NOMO-1 treated with dmso at 0.1 percent for 144 hours (cell line): ENCODE data around the gene NUFIP2.
A peak's percentile ranks its signal among the peaks of the same experiment; 100 is the strongest.
"Not testable (repeated sequence)": the region's sequence is repeated elsewhere in the genome, so short reads cannot be mapped to it uniquely, and the experiment has no call there.

Experiments used
- DNase-seq: peaks from one replicate; lab custom pipeline; 2025; ENCODE audit not compliant: unreplicated experiment; lab: John Stamatoyannopoulos, UW

The NUFIP2 gene

GRCh38 chr17:29283496-29283895, 10.5 kb downstream of the NUFIP2 start:
- DNase-seq: no peak

DNA sequence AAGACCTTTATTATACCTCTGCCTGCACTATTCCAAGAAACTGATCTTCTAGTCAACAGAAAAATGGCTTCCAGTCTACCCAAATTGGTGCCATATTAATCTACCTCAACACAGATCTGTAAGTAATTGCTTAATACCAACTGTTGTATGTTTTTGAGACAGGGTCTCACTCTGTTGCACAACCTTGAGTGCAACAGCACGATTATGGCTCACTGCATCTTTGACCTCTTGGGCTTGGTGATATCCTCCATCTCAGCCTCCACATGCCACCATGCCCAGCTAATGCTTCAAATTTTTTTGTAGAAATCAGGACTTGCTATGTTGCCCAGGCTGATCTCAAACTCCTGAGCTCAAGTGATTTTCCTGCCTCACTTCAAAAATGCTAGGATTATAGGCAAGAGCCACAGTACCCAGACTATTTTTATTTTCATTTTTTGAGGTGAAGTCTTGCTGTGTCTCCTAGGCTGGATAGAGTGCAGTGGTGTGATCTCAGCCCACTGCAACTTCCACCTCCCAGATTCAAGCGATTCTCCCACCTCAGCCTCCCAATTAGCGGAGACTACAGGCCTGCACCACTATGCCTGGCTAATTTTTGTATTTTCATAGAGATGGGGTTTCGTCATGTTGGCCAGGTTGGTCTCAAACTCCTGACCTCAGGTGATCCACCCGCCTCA, 14.4 kb downstream of the NUFIP2 start:
- DNase-seq: no peak

DNA sequence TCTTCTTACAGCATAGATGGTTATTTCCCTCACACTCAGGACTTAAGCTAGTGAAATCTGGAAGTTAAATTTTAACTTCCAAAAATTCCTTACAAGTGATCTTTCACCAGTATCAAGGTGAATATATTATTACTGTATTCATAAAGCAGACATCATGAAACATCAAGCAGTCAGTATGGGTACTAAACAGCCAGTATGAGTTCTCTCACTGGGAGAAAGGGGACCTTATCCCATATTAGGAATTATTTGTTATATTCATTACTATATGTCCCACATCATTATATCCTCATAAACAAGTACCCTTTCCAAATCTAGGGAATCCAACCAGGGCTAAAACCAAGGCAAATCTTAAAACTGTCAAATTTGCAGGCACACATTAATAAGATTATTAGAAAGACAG, 15.3 kb downstream of the NUFIP2 start:
- no peak for DNase-seq

- DNase-seq: no peak
Measured at GRCh38 chr17:29273924-29274323, 20.0 kb downstream of the NUFIP2 start.

GRCh38 chr17:29271980-29272379, 22.0 kb downstream of the NUFIP2 start:
- not testable (repeated sequence) for DNase-seq

DNA sequence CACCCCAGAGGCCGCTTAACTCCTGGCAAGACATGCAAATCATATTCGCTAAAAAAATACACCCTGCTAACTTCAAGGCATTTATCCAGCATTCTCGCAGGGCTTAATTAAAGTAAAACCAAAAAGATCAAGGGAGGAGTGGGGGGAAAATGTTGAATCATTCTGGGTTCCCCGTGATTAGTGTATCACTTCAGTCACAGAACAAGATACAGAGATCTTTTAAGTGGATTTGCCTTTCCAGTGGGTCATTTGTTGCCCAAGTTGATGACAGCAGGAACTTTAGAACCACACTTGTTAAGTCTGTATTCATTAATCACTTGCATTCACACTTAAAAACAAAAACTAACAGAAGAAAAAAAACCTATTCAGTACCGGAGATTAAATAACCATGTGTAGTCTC, 30.0 kb downstream of the NUFIP2 start:
- DNase-seq: no peak

- DNase-seq: peak; percentile 36
Measured at GRCh38 chr17:29257756-29258155, 36.2 kb downstream of the NUFIP2 start.

GRCh38 chr17:29256735-29257466, 37.0 kb downstream of the NUFIP2 start:
- no peak for DNase-seq

DNA sequence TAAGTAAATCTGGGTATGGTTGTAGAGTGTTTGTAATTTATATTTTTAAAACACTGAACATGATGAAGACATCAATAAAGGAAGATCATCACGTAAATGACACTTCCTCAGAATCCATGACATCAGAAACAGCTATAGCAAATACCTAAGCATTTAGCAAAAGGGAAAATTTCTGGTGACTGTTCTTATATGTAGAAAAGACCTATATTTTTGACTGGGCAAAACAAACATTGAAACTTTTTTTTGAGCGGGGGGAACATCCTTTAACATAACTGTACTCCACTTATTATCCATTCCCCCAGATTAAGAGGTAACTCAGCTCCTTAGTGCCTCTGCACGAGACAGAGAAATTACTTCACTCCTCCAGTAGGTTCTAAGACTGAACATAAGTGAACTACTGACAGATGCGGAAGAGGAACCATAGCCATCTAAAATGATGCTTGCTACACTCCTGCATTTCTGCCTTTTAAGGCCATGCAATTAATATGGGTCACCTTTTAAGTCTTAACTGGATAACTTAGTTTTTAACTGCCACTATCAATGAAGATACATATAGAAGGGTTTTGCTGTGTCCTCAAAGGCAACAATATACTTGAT, 37.9 kb downstream of the NUFIP2 start:
- DNase-seq: peak; percentile 30

DNA sequence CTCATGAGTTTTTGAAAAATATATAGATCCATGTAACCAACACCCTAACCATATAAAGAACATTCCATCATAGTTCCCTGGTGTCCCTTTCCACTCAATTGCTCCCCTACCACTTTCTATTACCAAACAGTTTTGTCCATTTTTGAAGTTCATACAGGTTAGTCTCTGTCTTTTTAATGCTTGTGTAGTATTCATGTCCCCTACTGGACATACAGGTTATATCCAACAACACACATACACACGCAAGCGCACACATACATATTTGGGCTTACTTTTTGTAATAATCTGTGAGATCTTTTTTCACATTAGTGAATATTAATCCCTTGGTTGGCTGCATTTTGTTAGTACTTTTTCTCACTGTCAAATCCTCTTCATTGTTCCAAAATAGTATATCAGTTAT, 40.9 kb downstream of the NUFIP2 start:
- no peak for DNase-seq

GRCh38 chr17:29252101-29252791, 41.7 kb downstream of the NUFIP2 start:
- no peak for DNase-seq

GRCh38 chr17:29251184-29251583, 42.8 kb downstream of the NUFIP2 start:
- DNase-seq: no peak

DNA sequence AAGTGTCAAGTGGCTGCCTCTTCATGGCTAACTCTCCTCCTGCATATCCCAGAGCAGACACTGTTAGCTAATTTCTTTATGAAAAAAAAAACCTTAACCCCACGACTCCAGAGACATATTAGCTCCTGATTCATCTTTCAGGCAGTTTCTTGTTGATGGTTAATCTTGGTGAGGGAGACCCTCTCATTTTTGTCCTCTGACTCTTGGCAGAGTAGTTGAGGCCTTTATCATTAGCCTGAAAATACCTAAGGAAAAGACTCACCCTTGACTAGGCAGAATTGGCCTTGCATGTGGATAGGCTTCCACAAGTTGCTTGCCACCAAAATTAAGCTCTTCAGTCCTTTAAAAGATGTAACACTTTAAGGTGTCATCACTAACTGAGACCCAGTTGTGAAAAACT, 43.3 kb downstream of the NUFIP2 start:
- no peak for DNase-seq

GRCh38 chr17:29248845-29249244, 45.1 kb downstream of the NUFIP2 start:
- DNase-seq: no peak

DNA sequence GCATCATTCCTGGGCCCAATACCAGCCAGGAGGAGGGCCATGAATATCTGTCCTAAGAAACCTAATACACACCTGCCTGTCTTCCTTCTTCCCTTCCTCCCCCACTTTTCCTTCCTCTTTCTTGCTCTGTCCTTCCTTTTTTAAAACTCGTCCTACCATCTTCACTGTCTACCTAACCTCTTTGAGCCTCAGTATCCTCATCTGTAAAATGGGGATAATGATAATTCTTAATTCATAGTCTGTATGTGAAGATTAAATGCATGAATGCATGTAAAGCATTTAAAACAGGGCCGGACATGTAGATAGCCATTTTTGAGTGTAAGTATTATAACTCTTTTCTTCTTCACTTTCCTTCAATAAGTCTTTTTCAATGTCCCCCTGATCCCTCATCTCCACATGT, 46.7 kb downstream of the NUFIP2 start:
- DNase-seq: no peak

DNA sequence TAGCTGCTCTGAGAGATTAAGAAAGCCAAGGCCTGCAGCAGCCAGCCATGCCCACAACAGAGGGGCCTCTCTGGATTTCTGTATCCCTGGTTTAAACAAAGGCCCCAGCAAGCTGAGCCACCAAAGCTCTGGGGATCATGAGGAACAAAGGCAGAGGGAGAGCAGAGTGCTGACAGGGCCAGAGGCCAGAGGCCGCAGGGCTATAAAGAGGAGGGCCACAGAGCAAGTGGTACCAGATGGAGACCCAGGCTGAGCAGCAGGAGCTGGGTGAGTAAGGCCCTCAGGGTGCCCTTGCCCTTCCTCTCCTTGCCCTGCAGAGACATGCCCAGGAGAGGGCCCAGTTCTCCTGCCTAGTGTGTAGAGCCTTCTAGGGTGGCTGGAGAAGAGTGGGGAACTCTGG, 47.3 kb downstream of the NUFIP2 start, which contains the start of gene CRYBA1:
CRYBA1 (plus strand) TSS at position 232 of the 400 bp plus-strand sequence; CDS start at position 237, 5 bp downstream.
- DNase-seq: no peak

DNA sequence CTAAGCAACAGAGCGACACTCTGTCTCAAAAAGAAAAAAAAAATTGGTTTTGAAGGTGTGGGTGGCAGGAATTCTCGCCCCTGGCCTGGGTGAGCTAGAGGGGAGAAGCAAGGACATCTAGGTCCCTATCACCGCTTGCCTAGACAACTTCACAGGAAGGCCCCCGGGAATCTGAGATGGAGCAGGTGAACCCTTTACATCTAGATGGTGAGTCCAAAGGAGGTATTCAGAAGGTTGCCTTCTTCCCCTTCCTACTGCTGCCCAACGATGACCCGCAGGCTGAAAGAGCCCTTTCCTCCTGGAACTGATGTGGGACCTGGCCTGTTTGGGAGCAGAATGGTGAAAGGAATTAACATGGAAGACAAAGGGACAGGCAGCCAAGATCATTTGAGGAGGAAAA, 48.5 kb downstream of the NUFIP2 start:
- DNase-seq: no peak

DNA sequence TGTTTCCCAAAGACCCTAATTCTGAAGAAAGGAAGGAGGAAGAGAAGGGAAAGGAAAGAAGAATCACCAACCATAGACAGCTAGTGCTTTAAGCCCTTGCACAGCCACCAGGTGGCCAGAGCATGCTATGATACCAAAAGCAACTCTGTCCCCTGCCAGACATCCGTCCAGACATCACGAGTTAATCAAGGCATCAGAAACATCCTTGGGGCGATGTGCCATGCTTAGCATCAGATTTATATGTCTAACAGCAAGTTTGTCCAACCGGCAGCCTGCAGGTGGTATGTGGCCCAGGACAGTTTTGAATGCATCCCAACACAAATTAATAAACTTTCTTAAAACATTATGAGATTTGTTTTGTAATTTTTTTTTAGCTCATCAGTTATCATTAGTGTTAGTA, 50.2 kb downstream of the NUFIP2 start:
- no peak for DNase-seq

- DNase-seq: no peak
Measured at GRCh38 chr17:29242790-29243189, 51.2 kb downstream of the NUFIP2 start.

DNA sequence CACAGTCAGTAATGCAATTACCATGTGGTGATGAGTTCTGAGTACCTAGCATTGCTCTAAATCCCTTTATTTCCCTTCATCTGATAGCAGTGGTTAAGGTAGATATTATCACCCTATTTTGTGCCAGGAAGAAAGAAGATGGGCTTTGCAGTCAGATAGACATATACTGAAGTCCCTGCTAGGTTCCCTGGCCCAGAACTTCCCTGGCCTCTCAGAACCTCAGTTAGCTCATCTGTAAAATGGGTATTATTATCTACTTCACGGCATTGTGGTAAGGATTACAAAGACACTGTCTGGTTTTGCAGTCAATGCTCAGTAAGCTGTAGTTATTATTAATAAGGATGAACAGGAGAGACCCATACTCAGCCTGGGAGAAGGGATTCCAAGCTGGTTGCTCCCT, 51.9 kb downstream of the NUFIP2 start:
- DNase-seq: no peak
